T-helper 2 cell (primary cell): ENCODE data around the gene CNMD.

Experiments
- DNase-seq, 5 experiments: peaks; one replicate each; pipeline versions ENCODE4 v3.0.0 to v3.0.0-alpha.2; 2012 to 2022
- total RNA-seq, 2 donors: gene quantifications; one replicate each; lab custom pipeline; 2026; lab: John Stamatoyannopoulos, UW

CNMD gene
- 0 reads per million in 2 donors for total RNA-seq

GRCh38 chr13:52739468-52740071, at the start of gene CNMD:
TSS of gene CNMD (minus strand) at chr13:52739820. CDS start at chr13:52739701, 119 bp downstream.
- DNase-seq: no peak

GRCh38 chr13:52788011-52788410, 48.4 kb upstream of the CNMD start:
- DNase-seq: no peak

- no peak for DNase-seq
Observed at GRCh38 chr13:52787235-52787634, 47.6 kb upstream of the CNMD start.

GRCh38 chr13:52786766-52787165, 47.1 kb upstream of the CNMD start:
- no peak for DNase-seq

GRCh38 chr13:52785739-52786138, 46.1 kb upstream of the CNMD start:
- DNase-seq: no peak

- DNase-seq: no peak
Observed at GRCh38 chr13:52784591-52785340, 45.1 kb upstream of the CNMD start.

- no peak for DNase-seq
Observed at GRCh38 chr13:52783943-52784342, 44.3 kb upstream of the CNMD start.

- DNase-seq: no peak
Observed at GRCh38 chr13:52782471-52783448, 43.1 kb upstream of the CNMD start.

GRCh38 chr13:52780611-52781010, 41.0 kb upstream of the CNMD start:
- DNase-seq: no peak

GRCh38 chr13:52780092-52780491, 40.5 kb upstream of the CNMD start:
- DNase-seq: no peak

GRCh38 chr13:52779103-52779502, 39.5 kb upstream of the CNMD start:
- no peak for DNase-seq

GRCh38 chr13:52776726-52777125, 37.1 kb upstream of the CNMD start:
- DNase-seq: no peak

GRCh38 chr13:52775511-52775910, 35.9 kb upstream of the CNMD start:
- no peak for DNase-seq

GRCh38 chr13:52767949-52768516, 28.4 kb upstream of the CNMD start:
- no peak for DNase-seq

GRCh38 chr13:52765611-52766390, 26.2 kb upstream of the CNMD start:
- DNase-seq: no peak

GRCh38 chr13:52760077-52760476, 20.5 kb upstream of the CNMD start:
- DNase-seq: no peak

- no peak for DNase-seq
Observed at GRCh38 chr13:52758114-52758513, 18.5 kb upstream of the CNMD start.

GRCh38 chr13:52751196-52751595, 11.6 kb upstream of the CNMD start:
- DNase-seq: no peak

- DNase-seq: no peak
Observed at GRCh38 chr13:52750713-52751112, 11.1 kb upstream of the CNMD start.

GRCh38 chr13:52749419-52749818, 9.8 kb upstream of the CNMD start:
- no peak for DNase-seq

GRCh38 chr13:52746141-52746540, 6.5 kb upstream of the CNMD start:
- DNase-seq: no peak

- no peak for DNase-seq
Observed at GRCh38 chr13:52744842-52745375, 5.3 kb upstream of the CNMD start.
